Bronchial epithelial cell (primary cell): Measurements from ENCODE around the gene ADORA3. TPM values are rescaled to one million over a fixed set of nuclear protein-coding genes. Genes with fewer than 3 reads are reported as not detected.

ENCODE experiments used
- DNase-seq: peaks from one replicate; pipeline ENCODE4 v3.0.0-alpha.2; 2010; ENCODE audit warnings: low read depth
- FAIRE-seq: peaks from 2 replicates; lab custom pipeline; 2011; peaks lifted over from hg19 to GRCh38; lab: Jason Lieb, UNC
- H3K27me3 ChIP-seq: 2 replicates; pipeline ENCODE4 v1.5.1; 2011; ENCODE audit warnings: low read length; ENCODE audit not compliant: control insufficient read depth, insufficient read depth
- H3K36me3 ChIP-seq: 2 replicates; pipeline ENCODE4 v1.5.1; 2011; ENCODE audit warnings: low read length; ENCODE audit not compliant: control insufficient read depth, insufficient read depth
- H3K4me3 ChIP-seq: 2 replicates; pipeline ENCODE4 v1.5.1; 2011; ENCODE audit warnings: mild to moderate bottlenecking, low read depth, low read length, control low read depth
- total RNA-seq: library from RNA; depleted of rRNA; stranded (reverse); fragments of >200 nt; gene quantifications from 2 replicates; pipeline ENCODE4 v1.2.1, GENCODE V29; 2014
- TF ChIP-seq, protein P1 (sequence below): IDR thresholded peaks from 2 replicates; pipeline ENCODE4 v1.5.1; 2011; ENCODE audit warnings: mild to moderate bottlenecking, moderate library complexity, low read length, control low read depth, inconsistent platforms; ENCODE audit not compliant: insufficient read depth, severe bottlenecking

ADORA3 gene
- total RNA-seq, 1 donor from 2014 or later, result not detected

GRCh38 chr1:111486431-111486830, 17.0 kb downstream of the ADORA3 start:
- Histone ChIP-seq H3K27me3 (peaks cover 2% of the 10 kb centered on the region), H3K36me3 (no peaks in the 10 kb centered on the region), H3K4me3 (no peak overlapping the region)
- TF ChIP-seq, protein P1, sequence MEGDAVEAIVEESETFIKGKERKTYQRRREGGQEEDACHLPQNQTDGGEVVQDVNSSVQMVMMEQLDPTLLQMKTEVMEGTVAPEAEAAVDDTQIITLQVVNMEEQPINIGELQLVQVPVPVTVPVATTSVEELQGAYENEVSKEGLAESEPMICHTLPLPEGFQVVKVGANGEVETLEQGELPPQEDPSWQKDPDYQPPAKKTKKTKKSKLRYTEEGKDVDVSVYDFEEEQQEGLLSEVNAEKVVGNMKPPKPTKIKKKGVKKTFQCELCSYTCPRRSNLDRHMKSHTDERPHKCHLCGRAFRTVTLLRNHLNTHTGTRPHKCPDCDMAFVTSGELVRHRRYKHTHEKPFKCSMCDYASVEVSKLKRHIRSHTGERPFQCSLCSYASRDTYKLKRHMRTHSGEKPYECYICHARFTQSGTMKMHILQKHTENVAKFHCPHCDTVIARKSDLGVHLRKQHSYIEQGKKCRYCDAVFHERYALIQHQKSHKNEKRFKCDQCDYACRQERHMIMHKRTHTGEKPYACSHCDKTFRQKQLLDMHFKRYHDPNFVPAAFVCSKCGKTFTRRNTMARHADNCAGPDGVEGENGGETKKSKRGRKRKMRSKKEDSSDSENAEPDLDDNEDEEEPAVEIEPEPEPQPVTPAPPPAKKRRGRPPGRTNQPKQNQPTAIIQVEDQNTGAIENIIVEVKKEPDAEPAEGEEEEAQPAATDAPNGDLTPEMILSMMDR, result no peak
- no peak for DNase-seq
- FAIRE-seq, result no peak

DNA sequence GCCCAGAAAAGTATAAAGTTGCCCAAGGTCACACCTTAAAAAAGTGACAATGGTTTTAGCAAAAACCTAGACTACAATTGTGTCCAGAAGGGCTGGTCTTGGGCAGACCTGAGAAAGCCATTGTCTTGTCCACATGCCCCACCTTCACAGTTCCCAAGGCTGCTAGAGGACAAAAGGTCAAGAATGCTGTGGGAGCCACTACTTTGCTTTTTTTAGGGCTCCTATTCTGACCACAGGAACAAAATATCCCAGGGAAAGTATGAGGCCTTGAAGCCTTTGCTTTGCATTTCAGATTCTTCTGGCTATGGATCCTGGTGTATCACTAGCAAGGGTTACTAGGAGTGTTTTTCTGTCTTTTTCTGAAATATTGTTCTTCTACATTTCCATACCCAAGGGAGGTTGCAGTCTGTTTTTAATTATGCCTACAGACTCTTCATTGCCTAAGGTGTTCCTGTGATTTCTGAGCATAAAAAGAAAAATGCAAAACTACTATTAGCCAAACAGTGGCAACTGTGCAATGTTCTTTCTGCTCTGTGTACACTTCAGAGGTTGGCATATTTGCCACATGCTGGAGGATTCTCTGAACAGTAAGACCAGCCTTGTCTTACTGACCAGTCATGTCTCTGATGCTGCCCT, 18.9 kb downstream of the ADORA3 start:
- no peak for DNase-seq
- no peak for FAIRE-seq

GRCh38 chr1:111483876-111484275, 19.6 kb downstream of the ADORA3 start:
- FAIRE-seq, result no peak
- H3K4me3 ChIP-seq, result no peak overlapping the region
- TF ChIP-seq, protein P1, result no peak
- peaks cover 2% of the 10 kb centered on the region for H3K27me3 ChIP-seq
- no peak for DNase-seq
- H3K36me3 ChIP-seq, result no peaks in the 10 kb centered on the region

More for the DNA sequence above, 18.9 kb downstream of the ADORA3 start:
- TF ChIP-seq, protein P1, result no peak
- peaks cover 2% of the 10 kb centered on the region for H3K27me3 ChIP-seq
- H3K4me3 ChIP-seq, result no peak overlapping the region
- no peaks in the 10 kb centered on the region for H3K36me3 ChIP-seq

GRCh38 chr1:111483166-111483565, 20.3 kb downstream of the ADORA3 start:
- no peak for DNase-seq
- Histone ChIP-seq H3K27me3 (no peaks in the 10 kb centered on the region), H3K4me3 (no peak overlapping the region), H3K36me3 (no peaks in the 10 kb centered on the region)
- TF ChIP-seq, protein P1, result no peak
- no peak for FAIRE-seq

DNA sequence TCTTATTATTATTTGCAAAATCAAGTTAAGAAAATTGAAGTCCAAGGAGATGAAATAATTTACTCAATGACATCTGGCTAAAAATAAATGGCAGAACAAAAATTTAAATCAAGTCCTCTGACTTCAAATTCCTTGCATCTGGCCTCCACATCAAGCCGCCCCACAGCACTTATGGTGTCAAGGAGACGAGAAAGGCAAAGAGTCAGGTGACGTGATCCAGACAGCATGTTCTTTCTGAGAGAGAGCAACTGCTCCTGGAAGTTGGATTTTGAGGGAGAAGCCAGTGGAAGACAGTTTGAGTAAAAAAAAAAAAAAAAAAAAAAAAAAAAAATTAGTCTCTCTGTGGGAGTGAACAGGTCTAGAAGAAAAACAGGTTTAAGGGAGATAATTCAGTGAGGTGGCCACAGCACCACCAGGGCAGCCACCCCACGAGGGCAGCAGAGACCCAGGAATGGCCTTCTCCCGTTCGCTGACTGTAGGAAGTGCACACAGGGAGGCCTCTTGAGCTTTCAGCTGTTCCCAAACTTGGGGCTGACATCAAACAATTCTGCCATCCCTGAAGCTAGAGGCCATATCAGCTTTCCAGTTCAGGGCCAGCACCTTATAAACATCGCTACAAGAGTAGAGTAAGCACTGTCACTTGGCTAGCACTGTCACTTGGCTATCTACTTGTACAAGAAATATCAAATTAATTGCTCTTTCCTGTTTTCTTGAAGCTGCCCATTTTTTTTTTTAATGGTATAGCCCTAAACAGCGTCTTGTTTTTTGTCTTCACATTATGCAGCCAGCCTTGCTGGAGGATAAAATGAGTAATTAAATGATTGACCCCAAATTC, 21.8 kb downstream of the ADORA3 start:
- peak; percentile 59 for DNase-seq
- H3K36me3 ChIP-seq, result no peaks in the 10 kb centered on the region
- FAIRE-seq, result no peak
- TF ChIP-seq, protein P1, result peak; percentile 79
- H3K27me3 ChIP-seq, result no peaks in the 10 kb centered on the region
- H3K4me3 ChIP-seq, result no peak overlapping the region
